Right renal cortex interstitium (tissue), 3 donors: ENCODE data around the gene KDM5C. TPM values are rescaled to one million over a fixed set of nuclear protein-coding genes. Genes with fewer than 3 reads are reported as not detected.
A peak's percentile ranks its signal among the peaks of the same experiment; 100 is the strongest.

ENCODE experiments used
- DNase-seq, 3 donors: peaks; one replicate each; pipeline ENCODE4 v3.0.0-alpha.2; 2013; ENCODE audit warnings: low read depth in 3 of 3, low spot score in 2 of 3
- polyA plus RNA-seq, 3 donors: library from polyadenylated mRNA; unstranded; fragments of 120-200 nt; gene quantifications; one replicate each; pipeline ENCODE4 v1.2.1, GENCODE V29; 2013; ENCODE audit not compliant: insufficient read length in 3 of 3

Gene KDM5C
- 10 to 100 TPM; 59.8 to 71.3 (median 66.8) TPM for polyA plus RNA-seq

DNA sequence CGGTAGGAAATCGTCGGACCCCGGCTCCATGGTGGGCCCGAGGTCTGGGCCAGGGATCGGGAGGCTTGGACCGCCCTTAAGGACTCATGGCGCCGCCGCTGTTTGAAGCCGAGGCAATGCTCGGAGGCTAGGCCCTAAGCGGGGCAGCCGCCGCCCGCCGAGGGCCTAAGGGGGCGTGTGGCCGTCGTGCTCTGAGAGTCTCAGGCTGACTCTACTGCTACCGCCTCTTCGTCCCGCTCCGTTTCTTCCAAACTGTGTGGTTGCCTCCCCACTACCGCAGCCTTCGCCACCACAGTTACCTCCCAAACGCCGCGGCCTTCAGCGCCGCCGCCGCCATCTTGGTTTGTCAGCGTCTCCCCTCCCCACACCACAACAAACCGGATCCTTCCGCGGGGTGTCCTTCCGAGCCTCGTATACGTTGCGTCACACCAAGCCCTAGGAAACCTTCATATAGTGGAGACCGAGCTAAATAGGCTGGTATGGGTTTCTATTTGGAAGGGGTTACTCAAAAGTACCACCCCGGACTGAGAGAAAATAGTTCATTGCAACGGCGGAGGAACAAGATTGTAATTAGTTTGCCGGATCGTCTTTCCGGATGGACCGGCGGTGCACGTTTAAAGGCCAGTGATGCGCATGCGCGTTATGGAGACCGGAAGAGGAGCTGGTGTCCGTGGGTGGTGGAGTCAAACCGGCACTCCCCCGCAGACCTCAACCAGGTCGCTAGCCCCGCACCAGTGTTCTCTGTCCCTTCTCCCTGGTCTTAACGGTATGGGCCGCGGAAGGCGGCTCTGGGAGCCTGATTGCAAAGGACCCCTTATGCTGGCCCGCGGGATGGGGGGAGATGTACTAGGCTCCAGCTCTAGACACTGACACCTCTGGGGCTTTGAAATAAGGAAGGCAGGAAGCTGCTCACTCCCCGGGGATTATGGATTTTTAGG lies at the start of gene KDM5C:
Gene KDM5C, minus strand, starts transcription at position 348 of the 938 bp plus-strand sequence. Its CDS starts 318 bp downstream, at position 30.
- peak; percentile 77 to 86 (median 80) for DNase-seq

DNA sequence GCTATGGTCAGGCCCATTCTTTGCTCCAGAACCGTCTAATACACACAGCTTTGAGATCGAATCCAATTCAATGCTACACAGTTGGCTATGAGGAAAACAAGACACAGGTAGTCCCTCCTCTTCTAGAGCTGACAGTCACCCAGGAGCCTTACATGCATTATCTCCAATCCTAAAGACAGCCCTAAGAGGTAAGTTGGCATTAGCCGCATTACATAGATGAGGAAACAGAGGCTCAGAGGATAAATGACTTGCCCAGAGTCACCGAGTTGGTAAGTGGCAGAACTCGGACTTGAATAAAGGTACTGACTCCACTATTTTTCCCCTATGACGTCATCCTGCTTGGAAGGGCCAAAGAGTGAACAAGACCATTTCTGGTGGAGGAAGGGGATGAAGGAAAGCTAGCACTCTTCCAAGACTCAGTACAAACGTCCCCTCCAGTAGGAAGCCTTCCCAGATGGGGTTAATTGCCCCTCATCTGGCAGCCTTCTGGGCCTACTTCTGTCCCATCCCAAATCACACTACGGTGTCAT lies 47.9 kb upstream of the KDM5C start:
- no peak for DNase-seq

DNA sequence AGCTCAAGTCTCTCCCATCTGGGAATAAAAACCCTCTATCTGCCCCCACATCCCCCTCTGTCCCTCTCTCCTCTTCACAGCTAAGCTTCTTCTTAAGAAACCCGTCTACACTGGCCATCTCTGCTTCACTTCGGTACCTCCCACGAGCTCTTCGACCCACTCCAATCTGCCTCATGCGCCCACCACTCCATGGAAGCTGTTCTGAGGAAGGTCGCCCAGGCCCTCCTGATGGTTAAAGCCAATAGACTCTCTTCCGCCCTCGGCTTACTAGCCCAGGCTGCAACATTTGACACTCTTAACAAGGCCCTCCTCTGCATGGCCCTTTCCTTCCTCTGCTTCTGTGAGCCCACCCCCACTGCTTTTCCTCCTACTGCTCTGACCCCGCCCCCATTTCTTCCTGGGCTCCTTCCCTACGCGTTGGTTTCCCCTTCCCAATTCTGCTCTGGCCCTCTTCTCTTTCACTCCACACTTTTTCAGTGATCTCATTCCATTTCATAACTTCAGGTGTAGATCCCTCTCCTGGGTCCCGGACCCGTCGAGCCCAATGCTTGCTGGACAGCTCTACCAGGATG lies 44.6 kb upstream of the KDM5C start:
- no peak for DNase-seq

DNA sequence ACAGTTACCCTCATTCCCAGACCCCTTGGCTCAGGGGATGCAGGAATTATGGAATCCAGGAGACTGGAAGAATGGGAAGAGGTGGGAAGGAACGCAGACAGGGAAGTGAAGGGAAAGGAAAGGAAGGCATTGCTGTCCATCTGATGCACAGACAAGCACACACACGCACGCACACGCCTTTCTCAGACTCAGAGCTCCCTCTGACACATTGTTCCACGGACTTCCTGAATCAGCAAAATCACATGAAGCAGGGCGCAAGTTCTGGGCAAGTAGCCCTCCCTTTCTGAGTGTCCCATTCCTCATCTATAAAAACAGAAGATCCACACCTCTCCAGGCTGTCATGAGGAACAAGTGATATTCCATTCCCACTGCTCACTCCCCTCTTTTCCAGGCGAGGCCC lies 43.2 kb upstream of the KDM5C start:
- DNase-seq: no peak

DNA sequence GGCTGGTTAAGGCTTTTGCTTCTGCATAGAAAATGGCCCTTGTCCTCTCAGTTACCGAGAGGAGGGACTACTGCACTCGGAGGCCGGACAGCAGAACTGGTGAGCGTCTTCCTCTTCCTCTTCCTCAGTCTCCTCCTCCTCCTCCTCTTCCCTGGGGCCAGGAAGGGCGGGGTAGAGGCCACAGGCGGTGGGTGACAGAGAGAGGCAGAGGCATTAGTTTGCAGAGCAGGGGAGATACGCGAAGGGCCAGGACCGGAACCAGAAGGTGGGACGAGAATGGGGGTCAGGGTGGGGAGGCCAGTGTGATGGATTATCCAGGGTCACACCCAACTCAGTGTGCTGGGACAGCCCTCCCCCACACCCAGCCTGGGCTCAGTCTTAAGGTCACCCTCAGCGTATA lies 41.9 kb upstream of the KDM5C start:
- no peak for DNase-seq

DNA sequence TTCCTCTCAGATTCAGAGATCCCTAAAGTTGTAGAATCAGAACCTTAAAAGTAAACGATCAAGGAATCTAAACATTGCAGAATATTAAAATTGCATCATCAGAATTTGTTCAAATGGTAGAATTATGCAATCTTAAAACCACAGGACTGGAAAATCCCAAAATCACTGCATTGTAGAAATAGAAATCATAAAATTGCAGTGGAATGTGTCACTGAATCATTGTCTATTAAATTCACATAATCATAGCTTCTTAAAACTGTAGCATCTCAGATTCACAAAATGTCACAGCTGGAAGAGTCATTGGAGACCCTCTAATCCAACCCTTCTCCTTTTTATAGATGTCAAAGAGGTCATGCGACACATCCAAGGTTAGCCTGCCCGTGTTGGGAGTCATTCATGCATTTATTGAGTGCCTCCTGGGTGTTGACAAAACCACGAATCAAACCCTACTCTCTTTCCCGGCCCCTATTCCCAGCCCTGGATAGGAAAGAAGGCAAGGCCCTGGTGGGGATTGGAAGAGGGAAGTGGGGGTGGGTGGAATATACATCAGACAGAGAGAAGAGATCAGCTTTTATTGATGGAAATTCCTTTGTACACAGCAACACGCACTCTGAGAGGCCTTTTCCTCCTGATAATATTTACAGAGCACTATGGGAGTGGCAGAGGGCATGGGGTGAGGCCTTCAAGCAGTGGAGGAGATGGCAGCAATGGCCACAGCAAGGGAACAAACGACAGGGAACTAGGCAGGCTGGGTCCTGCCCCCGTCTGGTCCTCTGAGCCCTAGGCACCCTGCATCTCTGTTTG lies 41.0 kb upstream of the KDM5C start:
- no peak for DNase-seq

DNA sequence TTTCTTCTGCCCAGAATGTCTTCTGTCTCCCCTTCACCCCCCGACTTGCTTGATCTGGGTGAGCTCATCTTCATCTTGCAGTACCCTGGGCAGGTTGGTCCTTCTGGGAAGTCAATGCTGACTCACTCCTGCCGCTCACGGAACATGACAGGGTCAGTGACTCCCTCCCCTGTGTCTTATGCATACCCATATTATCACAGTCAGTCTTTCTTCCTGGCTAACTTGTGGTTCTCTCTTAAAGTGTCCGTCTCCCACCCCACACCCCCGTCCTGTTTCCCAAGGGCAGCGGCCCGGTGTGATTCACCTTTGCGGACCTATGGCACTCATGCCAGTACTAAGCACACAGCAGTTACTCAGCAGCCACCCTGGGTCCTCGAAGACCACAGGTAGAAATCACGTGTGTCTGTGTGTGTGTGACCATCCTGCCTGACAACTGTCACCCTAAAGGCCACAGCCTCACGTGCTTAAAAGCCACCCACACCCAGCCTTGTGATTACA lies 38.6 kb upstream of the KDM5C start:
- DNase-seq: no peak

DNA sequence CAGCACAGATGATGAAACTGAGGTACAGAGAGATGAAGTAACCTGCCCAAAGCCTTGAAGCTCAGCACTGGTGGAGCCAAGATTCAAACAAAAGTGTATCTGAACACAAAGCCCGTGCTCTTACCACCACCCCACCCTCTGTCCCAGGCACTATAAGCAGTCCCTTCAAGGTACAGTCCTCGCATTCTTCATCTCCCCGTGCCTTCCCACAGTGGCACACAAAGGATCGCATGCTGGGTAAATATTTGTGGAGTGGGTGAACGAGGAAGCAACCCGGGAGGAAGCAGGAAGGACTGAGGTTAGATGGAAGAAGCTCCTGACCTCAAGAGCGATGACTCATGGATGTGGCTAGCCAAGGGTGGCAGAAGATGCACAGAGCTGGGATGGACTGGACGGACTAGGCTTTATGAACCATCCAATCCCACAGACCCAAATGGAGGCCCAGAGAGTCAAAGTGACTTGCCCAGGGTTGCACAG lies 37.9 kb upstream of the KDM5C start:
- DNase-seq: no peak

DNA sequence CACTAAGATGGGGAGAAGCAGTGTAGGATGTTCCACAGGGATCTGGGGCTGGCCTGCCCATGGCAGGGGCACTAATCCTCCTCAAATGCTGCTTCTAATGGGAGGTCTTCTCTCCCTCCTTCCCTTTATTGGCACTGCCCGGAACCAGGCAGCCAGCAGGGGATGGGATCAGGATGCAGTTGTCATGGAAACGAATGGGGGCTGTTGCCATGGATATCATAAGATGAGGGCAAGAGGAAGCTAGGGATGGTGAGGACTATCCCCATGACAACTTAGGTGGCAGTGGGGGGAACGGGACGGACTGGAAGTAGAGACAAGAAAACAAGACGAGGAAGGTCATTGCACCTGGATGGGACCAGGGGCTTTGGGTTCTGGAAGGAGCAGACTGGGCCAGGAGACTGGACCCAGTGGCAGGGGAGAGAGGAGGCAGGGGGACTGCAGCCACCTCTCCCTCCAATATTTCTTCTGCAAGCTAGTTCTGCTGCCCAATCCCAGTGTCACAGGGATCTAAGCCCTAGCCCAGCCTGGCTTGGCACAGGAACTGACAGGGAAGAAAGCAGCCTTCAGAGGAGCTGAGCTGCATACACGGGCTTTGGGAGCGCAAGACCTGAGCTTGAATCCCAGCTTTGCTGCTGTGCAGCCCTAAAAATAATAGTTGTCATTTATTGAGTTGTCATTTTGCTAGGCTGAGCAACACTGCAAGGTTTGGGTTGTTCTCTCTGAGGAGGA lies 37.3 kb upstream of the KDM5C start:
- DNase-seq: no peak

DNA sequence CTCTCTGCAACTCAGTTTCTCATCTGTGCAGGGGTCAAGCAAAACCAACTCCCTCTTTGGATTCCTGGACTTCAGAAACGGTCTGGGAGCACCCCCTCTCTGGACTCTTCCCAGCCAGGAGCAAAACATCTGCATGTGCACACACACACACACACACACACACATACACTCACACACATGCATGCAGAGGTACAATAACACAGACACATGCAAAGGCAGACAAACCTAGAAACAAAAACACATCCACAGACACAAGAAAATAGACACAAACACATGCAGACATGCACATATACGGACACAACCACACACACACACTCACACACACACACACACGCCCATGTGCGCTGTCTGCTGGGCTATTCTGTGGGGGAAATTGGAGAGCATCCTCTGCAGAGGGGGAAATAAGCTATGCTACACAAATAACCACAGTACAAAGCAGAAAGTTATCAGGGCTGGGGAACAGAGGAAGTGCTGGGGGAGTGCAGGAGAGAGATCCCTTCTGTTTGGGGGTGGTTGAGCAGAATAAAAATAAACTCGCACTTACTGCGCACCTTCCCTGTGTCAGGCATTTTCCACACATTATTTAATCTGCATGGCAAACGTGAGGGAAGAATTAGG lies 36.5 kb upstream of the KDM5C start:
- no peak for DNase-seq

DNA sequence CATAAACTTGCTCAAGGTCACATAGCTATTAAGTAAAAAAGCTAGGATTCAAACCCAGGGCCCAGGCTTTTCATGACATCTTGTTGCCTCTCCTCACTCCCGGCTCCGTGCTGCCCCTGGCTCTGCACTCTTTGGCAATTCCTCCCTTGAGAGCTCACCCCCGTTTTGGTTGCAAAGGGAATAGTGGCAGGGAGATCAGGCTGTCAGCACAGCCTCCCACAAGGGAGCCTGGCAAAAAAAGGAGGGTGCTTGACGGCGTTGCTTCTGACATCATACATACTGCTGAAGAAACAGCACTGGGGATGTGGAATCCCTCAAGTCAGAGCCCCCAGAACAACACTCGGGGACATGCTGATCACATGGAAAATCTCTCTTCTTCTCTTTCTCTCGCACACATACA lies 35.8 kb upstream of the KDM5C start:
- no peak for DNase-seq

DNA sequence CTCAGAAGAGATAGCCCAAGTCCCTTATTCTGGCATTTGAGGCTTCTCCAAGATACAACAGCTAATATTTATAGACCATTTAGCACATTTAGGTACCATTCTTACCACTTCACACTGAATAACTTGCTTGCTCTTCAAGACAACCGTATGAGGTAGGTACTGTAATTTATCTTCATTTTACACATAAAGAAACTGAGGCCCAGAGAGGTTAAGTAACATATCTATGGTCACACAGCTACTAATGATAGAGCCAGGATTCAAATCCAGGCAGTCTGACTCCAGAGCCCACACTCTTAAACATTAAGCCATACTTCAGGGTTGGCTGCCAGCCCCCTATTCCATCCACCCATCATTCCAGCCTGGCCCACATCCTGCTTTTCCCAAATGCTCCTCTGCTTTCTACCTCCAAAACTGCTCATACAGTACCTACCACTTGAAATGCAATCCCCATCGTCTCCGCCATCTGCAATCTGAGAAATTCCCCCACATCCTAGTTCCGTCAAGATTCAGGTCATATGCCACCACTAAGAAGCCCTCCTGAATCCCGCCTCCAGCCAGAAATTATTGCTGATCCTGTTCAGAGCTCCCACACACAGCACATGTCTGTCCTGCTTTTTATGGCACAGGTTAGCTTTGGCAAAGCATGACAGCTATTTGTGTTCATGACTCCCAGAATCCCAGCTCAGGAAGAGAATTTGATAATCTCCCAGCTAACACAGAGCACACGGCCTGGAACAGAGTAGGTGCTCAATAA lies 32.8 kb upstream of the KDM5C start:
- no peak for DNase-seq

DNA sequence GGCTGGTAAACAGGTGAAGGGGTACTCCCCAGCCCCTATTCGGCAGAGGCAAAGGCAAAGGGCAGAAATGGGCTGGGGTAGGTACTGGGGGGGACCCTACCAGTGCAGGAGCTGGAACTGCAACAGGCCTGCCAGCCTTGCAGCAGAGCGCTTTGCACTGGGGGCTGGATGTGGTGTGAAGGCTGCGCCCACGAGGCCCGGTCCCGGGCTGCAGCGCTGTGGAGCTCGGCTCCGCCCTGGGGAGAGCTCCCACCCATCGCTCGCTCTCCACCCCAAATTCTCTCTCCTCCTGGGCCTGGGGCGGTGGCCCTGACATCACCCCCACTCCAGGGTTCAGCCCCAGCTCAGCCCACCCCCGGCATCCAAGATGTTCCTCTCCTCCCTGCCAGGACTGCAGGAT lies 32.2 kb upstream of the KDM5C start:
- no peak for DNase-seq

DNA sequence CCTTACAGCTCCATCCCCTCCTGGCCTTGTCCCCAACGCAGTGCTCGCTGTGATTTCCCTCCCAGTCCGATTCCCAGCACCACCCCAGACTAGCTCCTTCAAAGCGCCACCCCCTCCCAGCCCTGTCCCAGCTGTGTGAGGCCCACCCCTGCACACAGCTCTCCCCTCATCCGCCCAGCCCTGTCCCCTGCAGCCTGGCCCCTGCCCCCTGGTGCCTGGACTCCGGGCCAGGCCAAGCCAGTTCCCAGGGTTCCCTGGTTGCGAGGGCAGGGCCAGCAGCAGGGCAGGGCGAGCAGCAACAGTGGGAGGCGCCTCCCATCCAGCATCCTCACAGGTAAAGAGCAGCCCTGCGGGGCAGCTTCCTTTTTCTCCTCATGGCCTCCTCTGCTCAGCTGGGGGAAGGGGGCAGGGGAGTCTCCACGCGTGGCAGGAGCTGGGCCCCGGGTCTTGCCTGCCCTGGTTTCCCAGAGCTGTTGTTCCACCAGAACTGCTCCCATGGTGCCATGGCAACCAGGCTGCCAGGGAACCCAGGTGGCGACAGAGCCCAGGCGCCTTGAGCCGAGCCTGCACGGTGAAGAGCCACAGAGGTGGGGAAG lies 31.5 kb upstream of the KDM5C start:
- DNase-seq: no peak

DNA sequence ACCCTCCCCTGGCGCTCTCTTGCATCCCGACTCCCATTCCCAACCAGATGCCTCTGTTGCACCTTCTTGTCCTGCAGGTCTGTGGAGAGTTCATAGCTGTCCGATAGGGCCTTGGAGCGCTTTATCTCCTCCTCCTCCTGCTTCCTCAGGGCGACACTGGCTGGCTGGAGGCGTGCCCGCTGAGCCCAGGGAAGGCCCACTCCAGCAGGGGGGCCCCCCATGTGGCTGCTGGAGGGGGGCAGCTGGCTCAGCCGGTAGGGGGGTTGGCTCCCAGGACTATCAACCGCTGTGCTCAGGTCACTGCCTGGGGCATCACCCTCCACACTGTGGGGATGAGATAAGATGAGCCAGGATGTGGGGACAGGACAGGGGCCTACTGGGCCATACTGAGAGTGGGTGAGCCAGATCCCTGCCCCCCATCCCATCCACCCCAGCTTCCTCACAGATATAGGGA lies 30.8 kb upstream of the KDM5C start:
- DNase-seq: no peak

DNA sequence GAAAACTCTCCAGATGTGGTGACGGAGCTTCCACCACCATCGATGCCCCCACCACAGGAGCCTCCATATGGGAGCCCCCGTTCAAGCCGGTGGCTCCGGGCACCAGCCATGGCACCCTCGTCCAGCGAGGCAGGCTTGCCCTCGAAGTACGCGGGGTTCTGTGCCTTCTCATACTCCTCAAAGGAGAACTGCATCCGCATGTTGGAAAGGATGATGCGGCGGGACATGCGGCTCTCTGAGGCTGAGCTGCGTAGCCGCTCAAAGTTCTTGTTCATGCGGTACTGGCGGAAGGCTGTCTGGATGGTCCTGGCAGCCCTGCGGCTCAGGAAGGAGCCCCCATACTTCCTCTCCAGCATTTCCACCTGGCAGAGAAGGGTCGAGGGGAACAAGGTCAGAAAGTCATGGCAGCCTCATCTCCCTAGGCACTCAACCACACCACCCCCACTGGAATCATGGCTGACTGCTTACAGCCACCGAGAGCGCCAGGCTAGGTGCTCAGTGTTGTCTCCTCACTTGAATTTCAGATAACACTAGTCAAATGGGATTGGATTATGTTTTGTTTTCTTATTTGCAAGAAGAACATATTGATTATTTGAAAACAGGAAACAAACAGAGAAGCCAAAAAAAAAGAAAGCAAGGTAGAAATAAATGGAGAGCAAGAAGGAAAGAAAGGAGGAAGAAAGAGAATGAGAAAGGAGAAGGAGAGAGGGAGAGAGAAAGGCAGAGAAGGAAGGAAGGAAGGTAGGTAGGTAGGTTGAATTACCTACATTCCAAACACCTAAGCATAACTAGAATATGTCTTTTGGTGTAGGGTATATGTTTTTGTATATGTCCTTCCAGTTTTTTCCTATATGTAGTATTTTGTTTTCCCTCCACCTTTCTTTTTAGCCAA lies 29.8 kb upstream of the KDM5C start:
- no peak for DNase-seq

DNA sequence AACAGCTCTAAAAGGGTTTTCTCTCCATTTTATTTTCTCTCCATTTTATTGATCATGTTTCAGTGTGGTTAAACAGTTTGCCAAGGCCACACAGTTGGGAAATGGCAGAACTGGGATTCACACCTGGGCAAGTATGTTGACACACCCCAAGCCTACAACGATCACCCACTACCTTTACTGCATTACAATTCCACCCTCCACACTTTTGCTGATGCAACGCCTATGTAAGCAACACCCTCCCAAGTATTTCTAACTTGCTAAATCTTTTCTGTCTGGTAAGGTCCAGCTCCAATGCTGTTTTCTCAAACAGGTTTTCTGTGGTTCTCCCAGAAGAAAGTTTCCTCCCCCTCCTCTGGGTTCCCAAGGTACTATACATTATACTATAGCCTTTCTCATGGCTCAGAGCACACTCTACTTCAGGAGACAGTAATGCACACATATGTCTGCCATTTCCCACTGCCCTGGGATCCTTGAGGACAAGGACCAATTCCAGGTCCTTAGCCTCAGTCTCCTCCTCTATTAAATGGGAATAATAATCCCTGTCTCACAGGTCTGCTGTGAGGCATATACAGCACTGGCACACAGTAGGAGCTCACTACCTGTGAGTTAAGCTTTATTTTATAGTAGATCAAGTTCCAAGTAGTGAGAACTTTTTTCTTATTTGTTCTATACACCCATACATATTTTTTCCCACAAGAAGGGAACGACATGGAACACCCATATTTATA lies 28.4 kb upstream of the KDM5C start:
- no peak for DNase-seq
